Astrocyte (in vitro differentiated cells and primary cell): ENCODE data around the gene BRIX1. TPM values are rescaled to one million over a fixed set of nuclear protein-coding genes. Genes with fewer than 3 reads are reported as not detected.

Source experiments
- DNase-seq: peaks from one replicate; pipeline ENCODE4 v3.0.0-alpha.2; 2010; ENCODE audit warnings: low read depth
- FAIRE-seq: peaks from 2 replicates; lab custom pipeline; 2011; peaks lifted over from hg19 to GRCh38; lab: Jason Lieb, UNC
- H2AFZ ChIP-seq: 2 replicates; pipeline ENCODE4 v1.6.0; 2012; ENCODE audit warnings: low read depth, low read length, inconsistent platforms
- H3K27ac ChIP-seq: 2 replicates; pipeline ENCODE4 v1.5.1; 2011; ENCODE audit warnings: low read depth, low read length, inconsistent platforms
- H3K27me3 ChIP-seq: 2 replicates; pipeline ENCODE4 v1.6.0; 2011; ENCODE audit warnings: low read length, inconsistent platforms; ENCODE audit not compliant: insufficient read depth
- H3K36me3 ChIP-seq: 2 replicates; pipeline ENCODE4 v1.5.1; 2011; ENCODE audit warnings: low read length, inconsistent platforms; ENCODE audit not compliant: insufficient read depth
- H3K4me1 ChIP-seq: 2 replicates; pipeline ENCODE4 v1.5.1; 2011; ENCODE audit warnings: low read length, inconsistent platforms; ENCODE audit not compliant: insufficient read depth
- H3K4me2 ChIP-seq: 2 replicates; pipeline ENCODE4 v1.6.0; 2012; ENCODE audit warnings: low read length, inconsistent platforms
- H3K4me3 ChIP-seq: 2 replicates; pipeline ENCODE4 v1.5.1; 2011; ENCODE audit warnings: low read depth, mild to moderate bottlenecking, low read length, inconsistent platforms; ENCODE audit not compliant: insufficient read depth
- H3K79me2 ChIP-seq: 2 replicates; pipeline ENCODE4 v1.6.0; 2012; ENCODE audit warnings: mild to moderate bottlenecking, low read length, inconsistent platforms; ENCODE audit not compliant: insufficient read depth
- H3K9ac ChIP-seq: 2 replicates; pipeline ENCODE4 v1.6.0; 2012; ENCODE audit warnings: mild to moderate bottlenecking, low read length, inconsistent platforms
- H3K9me3 ChIP-seq: 2 replicates; pipeline ENCODE4 v1.5.1; 2012; ENCODE audit warnings: low read depth, mild to moderate bottlenecking, low read length, inconsistent platforms; ENCODE audit not compliant: insufficient read depth
- H4K20me1 ChIP-seq: 2 replicates; pipeline ENCODE4 v1.6.0; 2012; ENCODE audit warnings: low read length, inconsistent platforms; ENCODE audit not compliant: insufficient read depth
- H3K27ac Mint-ChIP-seq: one replicate; pipeline ENCODE4 v1.8.0; 2021; ENCODE audit warnings: mild to moderate bottlenecking, mixed read lengths; ENCODE audit not compliant: unreplicated experiment
- H3K27me3 Mint-ChIP-seq: one replicate; pipeline ENCODE4 v1.8.0; 2021; ENCODE audit warnings: low read depth, mixed read lengths; ENCODE audit not compliant: unreplicated experiment
- H3K36me3 Mint-ChIP-seq: one replicate; pipeline ENCODE4 v1.8.0; 2021; ENCODE audit warnings: low read depth, mixed read lengths; ENCODE audit not compliant: unreplicated experiment
- H3K4me1 Mint-ChIP-seq: one replicate; pipeline ENCODE4 v1.8.0; 2021; ENCODE audit warnings: low read depth, mixed read lengths; ENCODE audit not compliant: unreplicated experiment
- H3K4me3 Mint-ChIP-seq: one replicate; pipeline ENCODE4 v1.8.0; 2021; ENCODE audit warnings: mild to moderate bottlenecking, moderate library complexity, mixed read lengths; ENCODE audit not compliant: unreplicated experiment
- H3K9me3 Mint-ChIP-seq: one replicate; pipeline ENCODE4 v1.8.0; 2021; ENCODE audit warnings: mild to moderate bottlenecking, mixed read lengths; ENCODE audit not compliant: unreplicated experiment
- EZH2 ChIP-seq: IDR thresholded peaks from 2 replicates; pipeline ENCODE4 v1.6.1; 2012; ENCODE audit warnings: mild to moderate bottlenecking, low read length, inconsistent platforms; ENCODE audit not compliant: insufficient read depth
- total RNA-seq: library from RNA; stranded (reverse); gene quantifications from 2 replicates; pipeline ENCODE4 v1.2.1, GENCODE V29; 2021
- TF ChIP-seq, protein P1 (sequence below): IDR thresholded peaks from 2 replicates; pipeline ENCODE4 v1.5.1; 2011; ENCODE audit warnings: low read depth, mild to moderate bottlenecking, inconsistent platforms, low read length, moderate library complexity; ENCODE audit not compliant: insufficient read depth

The BRIX1 gene
- total RNA-seq, 1 donor from 2014 or later = 28.6 TPM

DNA sequence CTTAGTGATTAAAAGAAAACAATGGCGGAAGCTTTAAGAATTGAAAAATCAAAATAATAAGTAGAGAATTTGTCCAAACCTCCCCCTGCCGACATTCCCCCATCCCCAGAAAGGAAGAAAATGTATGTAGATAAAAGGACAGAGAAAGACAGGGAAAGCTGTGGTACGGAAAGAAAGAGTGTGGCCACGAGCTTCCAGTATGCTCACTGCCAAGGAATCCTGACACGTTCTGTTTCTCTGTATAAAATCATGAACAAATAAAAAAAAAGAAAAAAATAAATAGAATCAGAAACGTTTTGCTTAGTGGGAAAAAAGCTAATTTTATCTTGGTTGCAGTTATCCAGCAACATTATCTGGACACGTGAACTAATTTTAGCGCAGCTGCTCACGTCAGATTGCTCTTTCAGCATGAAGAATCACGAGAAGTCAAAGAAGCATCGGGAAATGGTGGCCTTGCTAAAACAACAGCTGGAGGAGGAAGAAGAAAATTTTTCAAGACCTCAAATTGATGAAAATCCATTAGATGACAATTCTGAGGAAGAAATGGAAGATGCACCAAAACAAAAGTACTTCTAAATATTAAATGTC lies 29.0 kb downstream of the BRIX1 start:
- H3K4me1 Mint-ChIP-seq = no peaks in the 10 kb centered on the region
- H3K9me3 Mint-ChIP-seq = no peaks in the 10 kb centered on the region
- H3K4me3 ChIP-seq = no peak overlapping the region
- H3K9ac ChIP-seq = no peak overlapping the region
- H3K79me2 ChIP-seq = no peaks in the 10 kb centered on the region
- H3K27me3 Mint-ChIP-seq = no peaks in the 10 kb centered on the region
- no peak overlapping the region for H2AFZ ChIP-seq
- FAIRE-seq (no peak), DNase-seq (no peak)
- peak overlapping the region; percentile 30 for H3K27ac Mint-ChIP-seq
- peaks cover 52% of the 10 kb centered on the region for H3K36me3 ChIP-seq
- TF ChIP-seq EZH2 = no peak
- TF ChIP-seq, protein P1, sequence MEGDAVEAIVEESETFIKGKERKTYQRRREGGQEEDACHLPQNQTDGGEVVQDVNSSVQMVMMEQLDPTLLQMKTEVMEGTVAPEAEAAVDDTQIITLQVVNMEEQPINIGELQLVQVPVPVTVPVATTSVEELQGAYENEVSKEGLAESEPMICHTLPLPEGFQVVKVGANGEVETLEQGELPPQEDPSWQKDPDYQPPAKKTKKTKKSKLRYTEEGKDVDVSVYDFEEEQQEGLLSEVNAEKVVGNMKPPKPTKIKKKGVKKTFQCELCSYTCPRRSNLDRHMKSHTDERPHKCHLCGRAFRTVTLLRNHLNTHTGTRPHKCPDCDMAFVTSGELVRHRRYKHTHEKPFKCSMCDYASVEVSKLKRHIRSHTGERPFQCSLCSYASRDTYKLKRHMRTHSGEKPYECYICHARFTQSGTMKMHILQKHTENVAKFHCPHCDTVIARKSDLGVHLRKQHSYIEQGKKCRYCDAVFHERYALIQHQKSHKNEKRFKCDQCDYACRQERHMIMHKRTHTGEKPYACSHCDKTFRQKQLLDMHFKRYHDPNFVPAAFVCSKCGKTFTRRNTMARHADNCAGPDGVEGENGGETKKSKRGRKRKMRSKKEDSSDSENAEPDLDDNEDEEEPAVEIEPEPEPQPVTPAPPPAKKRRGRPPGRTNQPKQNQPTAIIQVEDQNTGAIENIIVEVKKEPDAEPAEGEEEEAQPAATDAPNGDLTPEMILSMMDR = no peak
- no peak overlapping the region for H3K27ac ChIP-seq
- H3K27me3 ChIP-seq = no peaks in the 10 kb centered on the region
- no peaks in the 10 kb centered on the region for H3K4me1 ChIP-seq
- no peak overlapping the region for H3K4me3 Mint-ChIP-seq
- peaks cover 10% of the 10 kb centered on the region for H3K36me3 Mint-ChIP-seq
- H3K9me3 ChIP-seq = no peaks in the 10 kb centered on the region
- no peaks in the 10 kb centered on the region for H4K20me1 ChIP-seq
- no peak overlapping the region for H3K4me2 ChIP-seq

DNA sequence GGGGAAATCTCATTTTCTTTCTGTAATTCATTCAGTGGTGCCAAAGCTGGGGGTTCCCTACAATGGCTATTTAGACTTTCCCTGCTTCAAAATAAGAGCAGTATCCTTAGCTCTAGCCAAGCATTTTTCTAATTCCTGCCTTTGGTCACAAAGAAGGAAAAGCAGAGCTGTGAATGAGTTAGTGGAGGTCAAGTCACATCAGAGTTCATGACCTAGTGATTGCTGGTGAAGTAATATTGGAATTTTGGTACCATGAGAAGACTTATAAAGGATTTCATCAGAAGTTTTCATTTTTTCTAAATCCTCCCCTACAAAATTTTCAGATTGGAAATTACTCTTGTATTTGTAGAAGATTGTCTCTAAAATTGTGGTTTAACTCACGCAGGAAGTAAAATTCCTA lies 41.8 kb downstream of the BRIX1 start:
- Histone ChIP-seq H3K9me3 (no peaks in the 10 kb centered on the region), H3K36me3 (peaks cover 5% of the 10 kb centered on the region), H3K27ac (no peak overlapping the region), H3K79me2 (no peaks in the 10 kb centered on the region), H3K4me3 (no peak overlapping the region), H3K4me2 (no peak overlapping the region), H3K27me3 (no peaks in the 10 kb centered on the region), H3K9ac (no peak overlapping the region), H3K4me1 (peaks cover 4% of the 10 kb centered on the region), H2AFZ (no peak overlapping the region), H4K20me1 (peaks cover 5% of the 10 kb centered on the region)
- Mint-ChIP-seq H3K27me3 (no peaks in the 10 kb centered on the region), H3K36me3 (peaks cover 2% of the 10 kb centered on the region), H3K9me3 (no peaks in the 10 kb centered on the region), H3K4me3 (no peak overlapping the region), H3K27ac (no peak overlapping the region), H3K4me1 (peaks cover 38% of the 10 kb centered on the region)
- no peak for DNase-seq
- FAIRE-seq = no peak
- no peak for TF ChIP-seq EZH2
- TF ChIP-seq, protein P1 = no peak

DNA sequence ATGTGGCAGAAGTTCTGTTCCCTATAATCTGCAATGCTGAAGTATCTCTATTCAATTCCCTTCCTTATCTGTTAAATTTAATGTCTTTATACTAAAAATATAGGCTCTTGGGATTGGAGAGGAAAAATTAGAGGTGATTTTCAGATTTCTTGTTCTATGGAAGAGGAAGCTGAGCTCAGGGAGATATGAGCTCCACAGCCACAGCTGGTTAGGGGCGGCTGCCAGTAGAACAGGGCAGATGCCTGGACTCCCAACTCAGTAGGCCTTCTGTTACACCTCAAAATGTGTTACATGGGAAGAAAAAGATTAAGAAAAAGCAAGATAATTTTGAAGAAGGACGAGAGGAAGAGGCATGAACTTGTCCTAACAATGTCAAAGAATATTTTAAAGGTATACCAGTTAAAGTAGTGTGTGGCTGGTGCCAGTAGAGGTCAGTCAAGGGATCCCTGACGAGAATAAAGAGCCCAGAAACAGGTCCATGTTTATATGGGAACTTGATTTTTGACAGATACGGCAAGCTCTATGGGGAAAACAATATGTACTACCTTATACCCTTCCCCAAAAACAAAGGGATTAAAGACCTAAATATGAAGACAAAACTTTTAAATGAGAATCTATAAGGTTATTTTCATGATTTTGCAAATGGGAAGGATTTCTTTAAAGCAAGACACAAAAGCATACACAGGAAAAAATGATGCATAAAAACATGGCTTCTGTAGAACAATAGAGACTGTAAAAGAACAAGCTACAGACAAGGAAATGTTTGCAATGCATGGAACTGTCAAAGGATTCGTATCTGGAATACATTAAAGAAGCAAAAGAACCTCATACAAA lies 42.6 kb downstream of the BRIX1 start:
- FAIRE-seq (peak; percentile 13), DNase-seq (no peak)
- H3K79me2 ChIP-seq = no peaks in the 10 kb centered on the region
- no peaks in the 10 kb centered on the region for H3K27me3 ChIP-seq
- peaks cover 2% of the 10 kb centered on the region for H3K36me3 Mint-ChIP-seq
- H3K36me3 ChIP-seq = peaks cover 5% of the 10 kb centered on the region
- H3K27ac ChIP-seq = no peak overlapping the region
- H3K4me1 ChIP-seq = peaks cover 4% of the 10 kb centered on the region
- no peak overlapping the region for H3K9ac ChIP-seq
- H3K4me1 Mint-ChIP-seq = peaks cover 38% of the 10 kb centered on the region
- no peak for TF ChIP-seq EZH2
- TF ChIP-seq, protein P1 = peak; percentile 68
- H3K4me2 ChIP-seq = no peak overlapping the region
- H4K20me1 ChIP-seq = peaks cover 5% of the 10 kb centered on the region
- no peaks in the 10 kb centered on the region for H3K27me3 Mint-ChIP-seq
- peak overlapping the region; percentile 56 for H3K27ac Mint-ChIP-seq
- H2AFZ ChIP-seq = no peak overlapping the region
- H3K9me3 ChIP-seq = no peaks in the 10 kb centered on the region
- no peaks in the 10 kb centered on the region for H3K9me3 Mint-ChIP-seq
- H3K4me3 ChIP-seq = no peak overlapping the region
- no peak overlapping the region for H3K4me3 Mint-ChIP-seq
